Activated T-cell treated with anti-CD3 and anti-CD28 coated beads for 24 hours (primary cell): Measurements from ENCODE around the gene GRID2.

ENCODE experiments used
- DNase-seq: peaks from one replicate; pipeline ENCODE4 v3.0.0-alpha.2; 2020; ENCODE audit warnings: low read depth

Gene GRID2

GRCh38 chr4:93814722-93815121 lies 1511.0 kb downstream of the GRID2 start:
- no peak for DNase-seq
